GM19395 (cell line): ENCODE measurements around the gene RFX2.
"Not testable (repeated sequence)": the region's sequence is repeated elsewhere in the genome, so short reads cannot be mapped to it uniquely, and the experiment has no call there.

ENCODE experiments used
- ATAC-seq: cut with Tn5 transposase; IDR thresholded peaks from one replicate; pipeline ENCODE4 v1.9.1; 2021; ENCODE audit warnings: mild to moderate bottlenecking, moderate library complexity; ENCODE audit not compliant: unreplicated experiment

RFX2 gene

DNA sequence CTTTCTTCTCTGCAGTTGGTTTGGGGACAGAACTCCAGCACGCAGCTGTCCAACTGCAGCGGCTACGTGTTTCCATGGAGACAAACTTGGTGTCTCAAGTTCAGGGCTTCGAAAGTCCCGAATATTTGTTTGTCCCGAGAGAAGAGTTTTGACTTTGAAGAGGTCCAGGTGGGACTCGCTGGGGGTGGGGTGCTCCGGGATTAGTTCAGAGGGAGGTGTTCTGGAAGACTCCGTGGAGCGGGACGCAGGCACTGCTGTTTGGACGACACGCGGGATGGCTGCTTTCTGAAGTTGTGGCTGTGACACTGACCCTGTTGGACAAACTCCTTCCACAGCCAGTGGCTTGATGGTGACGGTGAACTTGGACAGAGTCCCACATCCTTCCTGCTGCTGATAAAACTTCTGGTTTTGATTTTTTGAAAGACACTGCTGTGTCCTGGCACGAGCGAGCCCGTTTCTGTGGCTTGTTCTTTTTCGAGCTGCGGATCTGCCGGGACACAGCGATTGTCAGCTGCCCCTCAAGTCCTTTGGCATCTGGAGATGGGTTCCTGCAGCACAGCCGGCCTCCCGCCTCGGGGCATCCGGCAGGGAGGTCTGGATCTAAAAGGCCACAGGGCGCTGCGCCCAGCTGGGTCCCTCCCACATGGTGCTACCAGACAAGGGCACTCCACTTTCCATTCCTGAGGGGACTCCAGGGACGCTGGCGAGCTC lies 116.5 kb downstream of the RFX2 start:
- no peak for ATAC-seq

DNA sequence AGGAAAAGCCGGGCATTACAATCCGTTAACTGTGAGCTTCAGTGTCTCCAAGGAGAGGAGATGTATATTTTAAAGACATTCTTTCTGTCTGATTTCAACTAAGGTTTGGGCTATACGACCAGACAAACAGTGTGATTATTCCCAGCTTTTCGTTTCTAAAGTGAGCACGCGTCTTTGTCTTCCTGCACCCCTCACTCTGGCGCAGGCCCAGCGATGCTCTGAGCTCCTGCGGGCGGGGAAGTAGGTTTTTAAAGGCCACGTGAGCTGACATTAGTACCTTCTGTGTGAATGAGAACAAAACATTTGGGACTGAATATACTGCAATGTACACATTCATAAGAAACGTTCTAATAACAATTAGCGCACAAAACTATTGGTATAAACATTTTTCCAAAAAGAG lies 117.1 kb downstream of the RFX2 start:
- ATAC-seq = no peak

DNA sequence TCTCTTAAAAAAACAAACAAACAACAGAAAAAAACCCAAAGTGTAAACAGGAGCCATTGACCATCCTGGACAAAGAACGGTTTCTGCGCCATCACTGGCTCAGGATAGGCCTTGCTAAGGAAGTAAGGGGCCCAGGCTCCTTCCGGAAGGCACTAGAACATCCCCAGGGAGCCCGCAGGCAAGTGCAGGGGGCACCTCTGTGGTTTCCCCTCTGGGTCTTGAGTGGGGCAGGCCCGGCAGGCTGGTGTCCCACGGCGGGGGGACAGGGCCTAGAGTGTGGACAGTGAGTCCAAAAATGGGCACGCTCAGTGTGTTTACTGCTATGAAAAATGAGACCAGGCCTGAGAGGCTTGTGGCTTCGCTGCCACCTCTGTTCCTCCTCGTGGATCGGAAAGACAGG lies 117.5 kb downstream of the RFX2 start:
- no peak for ATAC-seq

DNA sequence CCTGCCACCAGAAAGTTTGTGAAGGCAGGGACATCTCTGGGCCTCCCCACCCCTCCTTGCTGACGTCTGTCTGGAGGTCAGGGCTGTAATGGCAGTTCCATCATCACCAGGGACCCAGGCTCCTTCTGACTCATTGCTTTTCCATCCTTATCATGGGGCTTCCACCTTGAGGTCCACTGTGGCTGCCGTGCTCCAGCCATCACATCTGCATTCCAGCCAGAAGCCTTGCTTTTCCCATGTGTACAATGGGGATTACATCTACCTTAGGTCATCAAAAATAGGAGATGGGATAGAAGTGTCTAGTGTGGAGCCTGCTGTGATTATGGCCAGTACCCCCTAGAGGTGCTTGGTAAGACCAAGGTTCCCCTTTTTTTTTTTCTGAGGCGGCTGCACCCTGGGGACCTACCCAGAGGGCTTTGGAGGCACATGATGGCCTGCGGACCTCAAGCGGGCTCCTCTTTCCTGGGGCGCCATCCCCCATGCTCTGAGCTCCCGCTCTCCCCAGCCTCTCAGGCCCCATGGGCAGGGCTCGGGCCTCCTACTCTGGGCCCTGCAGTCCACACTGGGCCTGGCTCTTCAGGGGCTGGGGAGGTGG lies 119.0 kb downstream of the RFX2 start:
- ATAC-seq = no peak

DNA sequence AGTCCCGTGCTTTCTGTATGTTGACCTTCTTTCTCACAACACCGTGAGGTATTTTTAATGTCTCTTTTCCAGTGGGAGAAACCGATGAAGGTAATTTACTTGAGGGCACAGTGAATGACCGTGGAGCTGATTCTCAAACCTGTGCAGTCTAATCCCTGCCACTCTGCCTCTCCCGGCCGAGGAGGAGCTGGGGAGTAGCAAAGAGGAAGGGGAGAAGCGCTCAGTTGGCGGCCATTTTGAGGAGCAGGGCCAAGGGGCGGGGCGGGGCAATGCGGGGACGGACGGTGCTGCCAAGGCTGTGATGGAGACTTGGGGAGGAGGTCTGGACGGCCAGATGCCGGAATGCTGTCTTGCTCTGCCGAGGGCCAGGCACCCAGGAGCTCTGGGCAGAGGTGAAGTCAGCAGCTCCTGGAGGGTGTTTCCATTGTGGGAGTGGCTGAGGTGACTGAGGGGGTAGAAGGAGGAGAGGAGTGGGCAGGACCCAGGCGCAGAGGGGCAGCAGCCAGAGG lies 120.0 kb downstream of the RFX2 start:
- ATAC-seq = no peak

DNA sequence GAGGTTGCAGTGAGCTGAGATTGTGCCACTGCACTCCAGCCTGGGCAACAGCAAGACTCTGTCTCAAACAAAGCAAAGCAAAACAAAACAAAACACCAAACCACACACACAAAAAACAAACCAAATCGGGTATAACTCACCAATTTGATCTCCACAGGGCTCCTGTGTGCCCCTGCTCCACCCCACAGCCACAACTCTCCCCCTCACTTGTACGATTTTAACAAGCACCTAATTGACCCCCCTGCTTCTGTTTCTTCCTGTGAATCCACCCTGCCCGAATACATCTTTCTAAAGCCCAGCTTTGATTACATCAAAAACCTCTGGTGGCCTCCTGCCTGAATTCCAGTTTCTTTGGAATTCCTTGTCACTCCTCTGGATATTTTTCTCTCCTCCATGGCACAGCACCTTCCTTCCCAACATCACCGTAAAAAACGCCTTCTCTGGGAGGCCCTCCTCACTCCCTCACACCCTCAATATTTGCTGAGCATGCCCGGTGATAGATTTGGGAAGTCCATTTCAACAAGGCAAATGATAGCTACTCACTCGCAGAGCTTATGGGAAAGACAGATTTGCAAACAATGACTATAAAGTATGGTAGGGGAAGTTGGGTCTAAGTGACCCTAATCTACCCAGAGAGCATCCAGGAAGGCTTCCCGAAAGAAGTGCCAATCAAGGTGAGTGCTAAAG lies 120.8 kb downstream of the RFX2 start:
- ATAC-seq = no peak

DNA sequence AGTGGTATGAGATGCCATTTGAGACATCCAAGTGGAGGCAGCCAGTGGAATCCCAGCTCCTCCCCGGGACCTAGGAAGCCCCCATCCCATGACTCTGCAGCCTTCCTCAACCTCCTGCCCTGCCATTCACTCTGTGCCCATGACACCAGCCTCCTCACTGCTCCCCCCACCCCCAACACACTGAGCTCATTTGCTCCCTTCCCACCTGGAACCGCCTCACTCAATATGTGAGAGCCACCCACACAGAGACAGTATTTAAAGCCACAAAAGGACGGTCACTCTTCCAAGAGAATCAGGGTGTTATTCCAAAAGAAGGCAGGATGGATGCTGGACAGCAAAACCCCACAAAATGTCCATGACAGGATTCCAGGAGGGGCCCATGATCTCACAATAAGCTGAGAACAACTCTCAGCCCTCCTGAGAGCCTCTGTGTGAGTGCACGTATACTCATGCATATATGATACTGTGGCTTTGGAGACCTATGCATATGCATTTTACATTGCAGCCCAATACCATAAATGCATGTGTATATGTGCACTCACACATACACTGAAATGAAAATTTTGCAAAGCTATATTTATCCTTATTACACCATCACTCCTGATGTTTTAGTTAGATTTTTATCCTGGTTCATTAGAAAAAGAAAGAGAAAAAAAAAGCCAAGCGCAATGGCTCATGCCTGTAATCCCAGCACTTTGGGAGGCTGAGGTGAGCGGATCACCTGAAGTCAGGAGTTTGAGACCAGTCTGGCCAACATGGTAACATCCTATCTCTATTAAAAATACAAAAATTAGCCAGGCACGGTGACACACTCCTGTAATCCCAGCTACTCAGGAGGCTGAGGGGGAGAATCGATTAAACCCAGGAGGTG lies 121.5 kb downstream of the RFX2 start:
- no peak for ATAC-seq

DNA sequence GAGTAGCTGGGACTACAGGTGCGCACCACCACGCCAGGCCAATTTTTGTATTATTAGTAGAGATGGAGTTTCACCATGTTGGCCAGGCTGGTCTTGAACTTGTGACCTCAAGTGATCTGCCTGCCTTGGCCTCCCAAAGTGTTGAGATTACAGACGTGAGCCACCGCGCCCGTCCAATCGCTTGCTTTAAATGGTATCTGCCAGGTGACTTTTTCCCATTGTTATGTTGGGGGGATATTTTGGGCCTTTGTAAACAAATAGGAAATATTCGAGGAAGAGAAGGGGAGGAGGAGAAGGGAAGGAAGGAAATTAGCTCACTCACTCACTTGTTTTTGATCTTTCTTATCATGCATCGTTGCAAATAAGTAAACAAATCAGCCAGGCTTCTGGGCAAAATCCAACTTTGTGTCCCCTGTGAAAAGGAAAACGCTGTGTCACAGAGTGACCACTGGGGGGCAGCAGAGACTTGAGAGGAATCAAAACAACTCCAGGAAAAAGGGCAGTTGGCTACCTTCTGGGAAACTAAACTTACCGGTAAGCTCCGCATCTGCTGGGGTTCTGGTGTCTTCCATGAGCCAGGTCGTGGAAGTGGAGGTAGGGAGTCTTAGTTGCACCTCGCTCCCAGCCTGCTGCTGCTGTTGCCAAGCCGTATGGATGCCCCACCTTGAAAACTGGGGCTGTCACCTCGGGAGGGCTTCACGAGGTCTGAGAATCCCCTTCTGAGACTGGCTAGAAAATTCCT lies 123.1 kb downstream of the RFX2 start:
- ATAC-seq = no peak

DNA sequence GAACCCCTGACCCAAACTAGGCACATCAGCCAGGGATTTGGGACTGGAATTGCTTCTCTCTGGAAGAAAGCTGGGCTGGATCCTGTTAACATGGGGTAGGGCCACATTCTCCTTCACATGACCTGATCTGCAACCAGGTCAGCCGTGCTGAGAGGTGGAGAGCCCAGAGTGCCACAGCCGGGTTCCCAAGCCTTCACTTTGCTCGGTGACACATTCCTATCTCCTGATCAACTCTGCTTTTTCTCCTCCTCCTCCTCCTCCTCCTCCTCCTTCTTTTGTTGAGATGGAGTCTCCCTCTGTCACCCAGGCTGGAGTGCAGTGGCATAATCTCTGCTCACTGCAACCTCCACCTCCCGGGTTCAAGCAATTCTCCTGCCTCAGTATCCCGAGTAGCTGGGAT lies 124.5 kb downstream of the RFX2 start:
- ATAC-seq = not testable (repeated sequence)

DNA sequence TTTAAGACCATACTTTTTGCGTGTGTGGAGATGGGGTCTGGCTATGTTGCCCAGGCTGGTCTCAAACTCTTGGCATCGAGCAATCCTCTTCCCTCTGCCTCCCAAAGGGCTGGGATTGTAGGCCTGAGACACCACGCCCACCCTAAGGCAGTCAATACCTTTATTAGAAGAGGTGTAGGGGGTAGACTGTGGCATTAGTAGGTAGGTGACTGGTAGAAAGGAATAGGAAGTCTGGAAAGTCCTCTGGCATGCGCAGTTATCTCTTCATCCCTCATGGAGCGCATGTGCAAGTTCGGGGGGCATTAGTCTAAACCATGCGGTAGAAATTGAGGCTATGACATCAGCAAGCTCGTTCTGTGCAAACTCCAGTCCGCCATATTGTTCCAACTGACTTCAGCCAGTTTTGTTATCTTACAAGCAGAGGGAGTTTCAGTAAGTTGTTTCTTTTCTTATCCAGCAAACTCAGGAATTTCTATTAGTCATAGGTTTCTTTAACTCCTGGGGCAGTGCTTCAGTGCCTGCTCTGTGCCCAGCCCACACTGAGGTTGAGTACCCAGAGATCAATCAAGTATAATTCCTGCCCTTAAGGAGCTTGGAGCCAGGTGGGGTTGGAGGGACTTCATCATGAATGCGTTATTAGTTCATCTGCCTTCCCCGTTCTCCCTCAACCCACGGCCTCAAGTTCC lies 125.1 kb downstream of the RFX2 start:
- no peak for ATAC-seq

DNA sequence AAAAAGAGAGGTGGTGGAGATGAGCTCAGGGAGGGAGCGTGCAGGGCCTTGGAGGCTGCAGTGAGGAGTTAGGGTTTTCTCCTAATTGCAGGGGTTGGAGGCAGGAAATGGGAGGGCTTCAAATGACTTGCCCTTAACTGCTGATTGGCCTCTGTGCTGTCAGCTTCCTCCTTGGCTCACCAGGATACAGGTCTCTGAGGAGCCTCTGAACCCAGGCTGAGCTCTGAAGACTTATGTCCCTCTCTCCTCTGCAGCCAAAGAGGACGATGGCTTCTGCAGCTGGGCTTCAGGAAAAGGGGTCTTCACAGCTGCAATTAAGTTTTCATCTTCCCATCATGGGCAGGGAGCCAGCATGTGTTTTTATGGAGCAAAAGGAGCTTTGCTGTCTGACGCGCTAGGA lies 125.7 kb downstream of the RFX2 start:
- no peak for ATAC-seq

DNA sequence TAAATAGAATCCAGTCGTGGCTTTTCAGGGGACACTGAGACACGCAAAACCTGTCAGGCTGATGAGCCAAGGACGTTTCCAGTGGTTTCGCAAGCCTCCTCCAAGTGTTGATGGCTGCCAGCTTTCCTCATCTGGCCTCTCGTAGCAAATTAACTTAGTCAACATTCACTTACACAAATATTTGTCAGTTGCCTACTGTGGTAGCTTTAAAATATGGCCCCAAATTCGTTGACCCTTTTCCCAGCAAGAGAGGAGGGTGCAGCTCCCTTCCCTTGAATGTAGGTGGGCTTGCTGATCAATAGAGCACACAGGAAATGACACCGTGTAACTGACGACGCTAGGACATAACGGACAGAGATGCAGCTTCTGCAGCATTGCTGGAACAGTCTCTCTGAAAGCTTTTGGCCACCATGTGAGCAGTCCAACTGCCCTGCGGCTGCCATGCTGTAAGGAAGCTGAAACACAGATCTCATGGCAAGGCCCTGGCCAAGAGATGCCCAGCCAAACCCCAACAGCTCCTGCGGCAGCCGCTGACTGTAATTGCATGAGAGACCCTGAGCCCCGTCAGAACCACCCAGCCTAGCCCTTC lies 126.8 kb downstream of the RFX2 start:
- no peak for ATAC-seq

DNA sequence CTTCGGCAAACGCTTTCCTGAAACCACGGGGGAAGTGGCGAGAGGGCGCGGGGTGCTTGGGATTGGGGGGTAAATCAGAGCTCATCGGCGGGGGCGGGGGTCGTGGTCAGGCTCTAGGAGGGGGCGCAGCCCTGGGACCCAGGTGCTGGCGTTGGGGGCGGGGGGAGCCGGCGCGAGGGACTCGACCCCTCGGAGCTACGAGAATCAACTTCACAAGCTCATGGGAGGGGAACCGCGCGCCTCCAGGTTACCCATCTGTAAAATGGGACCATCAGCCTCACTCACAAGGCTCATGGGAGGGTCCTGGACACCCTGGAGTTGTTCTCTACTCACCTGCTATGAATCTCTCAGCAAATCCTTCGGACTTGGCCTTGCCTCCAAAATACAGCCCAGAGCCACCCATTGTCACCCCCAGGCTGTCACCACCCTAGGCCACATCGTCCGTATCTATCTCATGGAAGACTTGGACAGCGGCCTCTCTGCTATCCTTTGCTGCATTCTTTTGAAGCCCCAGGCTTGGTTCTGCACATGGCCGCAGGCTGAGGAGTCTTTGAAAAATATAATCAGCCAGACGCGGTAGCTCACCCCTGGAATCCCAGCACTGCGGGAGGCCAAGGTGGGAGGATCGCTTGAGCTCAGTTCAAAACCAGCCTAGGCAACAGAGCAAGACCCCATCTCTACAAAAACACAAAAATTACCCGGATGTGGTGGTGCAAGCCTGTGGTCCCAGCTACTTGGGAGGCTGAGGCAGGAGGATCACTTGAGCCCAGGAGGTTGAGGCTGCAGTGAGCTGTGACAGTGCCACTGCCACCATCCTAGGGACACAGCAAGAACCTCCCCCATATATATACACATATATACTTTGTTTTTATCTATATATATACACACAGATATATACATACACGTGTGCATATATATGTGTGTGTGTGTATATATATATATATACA lies 131.4 kb downstream of the RFX2 start:
- no peak for ATAC-seq

DNA sequence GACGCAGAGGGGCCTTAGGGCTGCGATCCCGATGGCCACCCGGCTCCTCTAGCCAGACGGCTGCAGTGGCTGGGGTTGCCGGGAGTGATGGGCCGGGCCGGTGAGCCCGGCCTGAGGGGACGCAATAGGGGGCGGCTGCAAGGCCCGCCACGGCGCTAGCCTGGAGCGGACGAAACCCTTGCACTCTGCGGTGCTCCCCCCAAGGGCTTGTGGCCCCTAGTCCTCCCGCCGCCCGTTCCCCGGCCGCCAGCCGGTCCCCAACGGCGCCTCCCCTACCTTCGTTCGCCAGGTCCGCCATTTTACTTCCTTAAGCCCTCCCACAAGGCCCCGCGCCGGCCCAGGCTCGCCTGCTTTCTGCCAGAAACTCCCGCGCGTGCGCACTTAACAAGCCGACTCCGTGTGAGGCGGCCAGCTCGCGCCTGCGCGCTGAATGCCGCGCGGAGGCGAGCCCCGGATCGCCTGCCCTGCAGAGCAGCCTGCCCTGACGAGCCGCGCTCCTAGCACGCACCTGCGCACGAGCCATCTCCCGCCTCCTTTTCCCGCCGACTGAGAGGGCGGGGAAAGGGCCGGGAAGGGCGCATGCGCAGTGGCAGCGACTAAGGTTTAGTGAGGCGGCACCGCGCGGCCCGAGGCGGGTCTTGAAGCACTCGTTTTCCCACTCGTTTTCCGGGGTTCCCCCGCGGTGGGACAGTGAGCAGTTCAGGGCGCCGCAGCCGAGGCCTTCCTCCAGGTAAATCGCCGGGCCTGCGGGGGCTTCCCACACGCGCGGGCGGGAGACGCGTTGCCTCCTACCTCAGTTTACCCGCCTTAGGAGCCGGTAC lies 132.3 kb downstream of the RFX2 start, which contains the start of gene RANBP3:
Gene RANBP3 (minus strand): TSS at position 356 of the 821 bp plus-strand sequence. CDS start 58 bp downstream, at position 298.
- ATAC-seq = peak; percentile 84

DNA sequence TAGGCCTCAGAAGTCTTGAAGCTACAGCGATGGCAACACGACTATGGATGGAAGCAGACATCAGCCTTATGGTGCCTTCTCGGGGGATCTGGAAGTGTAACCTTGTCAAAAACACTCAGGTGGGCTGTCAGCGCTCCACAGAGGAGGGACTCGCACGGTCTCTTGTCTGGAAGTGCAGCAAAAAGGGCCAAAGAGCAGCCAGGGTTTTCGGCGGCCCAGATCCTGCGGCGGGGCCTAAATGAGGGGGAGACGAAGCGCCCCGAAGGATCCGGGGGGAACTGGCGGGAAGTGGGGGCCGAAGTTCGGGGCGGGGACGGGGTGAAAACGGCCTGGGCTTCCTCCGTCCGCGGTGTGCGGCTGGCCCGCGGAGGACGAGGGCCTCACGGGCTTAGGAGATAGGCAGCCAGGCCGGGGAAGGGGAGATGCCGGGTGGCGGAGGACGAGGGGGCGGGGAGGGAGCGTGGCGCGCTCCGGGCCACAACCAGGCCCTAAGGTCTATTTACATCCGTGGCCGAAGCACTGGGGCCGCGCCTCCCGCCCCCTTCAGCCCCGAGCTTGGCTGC lies 133.0 kb downstream of the RFX2 start:
- ATAC-seq = no peak

DNA sequence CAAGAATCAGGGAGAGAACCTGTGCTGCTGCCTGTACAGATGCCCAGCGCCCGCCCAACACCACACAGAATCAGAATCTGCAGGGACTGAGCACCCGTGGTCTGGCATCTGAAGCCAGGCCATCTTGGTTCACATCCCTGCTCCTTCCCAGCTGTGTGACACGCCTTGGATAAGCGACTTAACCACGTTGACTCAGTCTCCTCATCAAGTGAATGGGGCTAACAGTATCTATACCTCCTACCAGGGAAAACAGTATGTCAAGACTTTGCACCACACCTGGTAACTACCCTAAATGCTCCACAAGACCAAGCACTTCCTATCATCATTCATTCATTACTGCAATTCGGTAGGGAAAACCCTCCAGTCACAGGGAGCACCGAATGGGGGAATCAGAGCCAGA lies 133.5 kb downstream of the RFX2 start:
- no peak for ATAC-seq

DNA sequence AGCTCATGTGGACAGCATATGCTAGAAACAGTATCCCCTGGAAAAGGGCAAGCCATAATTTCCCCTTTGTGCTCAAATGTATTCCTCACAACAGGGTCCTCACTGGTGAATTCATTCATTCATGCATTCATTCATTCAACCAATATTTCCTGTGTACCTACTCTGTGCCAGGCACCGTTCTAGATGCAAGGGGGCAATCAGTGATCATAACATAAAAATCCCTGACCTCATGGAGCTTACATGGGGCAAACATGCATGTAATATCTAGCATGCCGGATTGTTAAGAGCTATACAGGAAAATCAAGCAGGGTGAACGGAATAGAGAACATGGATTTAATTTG lies 134.9 kb downstream of the RFX2 start:
- ATAC-seq = no peak
